HFFc6 (cell line): ENCODE measurements around the gene DLG1. TPM values are rescaled to one million over a fixed set of nuclear protein-coding genes. Genes with fewer than 3 reads are reported as not detected.
"Not testable (repeated sequence)": the region's sequence is repeated elsewhere in the genome, so short reads cannot be mapped to it uniquely, and the experiment has no call there.

Experiments used
- DNase-seq: peaks from one replicate; pipeline ENCODE4 v3.0.0-alpha.2; 2018
- H3K27ac Mint-ChIP-seq: 2 replicates; pipeline ENCODE4 v1.8.0; 2020; ENCODE audit warnings: mild to moderate bottlenecking, mixed read lengths
- H3K27me3 Mint-ChIP-seq: 2 replicates; pipeline ENCODE4 v1.8.0; 2021; ENCODE audit warnings: mild to moderate bottlenecking, moderate library complexity, mixed read lengths; ENCODE audit not compliant: insufficient read depth
- H3K36me3 Mint-ChIP-seq: 2 replicates; pipeline ENCODE4 v1.8.0; 2021; ENCODE audit warnings: low read depth, mixed read lengths
- H3K4me1 Mint-ChIP-seq: 2 replicates; pipeline ENCODE4 v1.8.0; 2020; ENCODE audit warnings: low read depth, mixed read lengths
- H3K4me3 Mint-ChIP-seq: 2 replicates; pipeline ENCODE4 v1.8.0; 2020; ENCODE audit warnings: mild to moderate bottlenecking, moderate library complexity, mixed read lengths
- H3K9me3 Mint-ChIP-seq: 2 replicates; pipeline ENCODE4 v1.8.0; 2020; ENCODE audit warnings: mild to moderate bottlenecking, mixed read lengths
- CTCF ChIP-seq: fragments of 200-600 bp; sonication (generic); IDR thresholded peaks from 2 replicates; pipeline ENCODE4 v1.5.0; 2021; ENCODE audit warnings: antibody characterized with exemption, mild to moderate bottlenecking
- total RNA-seq, 6 experiments: library from RNA; stranded (reverse); fragmentation: NEBNext Ultra II Directional; extraction: Animal tissue kit (Norgen Biotek cat#: 25700); gene quantifications; 2 replicates in 1 of 6; 3 replicates in 5 of 6; pipeline ENCODE4 v1.2.3, GENCODE V29; 2021

DLG1 gene
- total RNA-seq, 6 experiments from 2014 or later: 64.8 to 82.5 (median 74.7) TPM

GRCh38 chr3:197042539-197042938 is 255.9 kb downstream of the DLG1 start:
- no peaks in the 10 kb centered on the region for H3K9me3 Mint-ChIP-seq
- no peak for DNase-seq
- H3K27ac Mint-ChIP-seq: no peak overlapping the region
- TF ChIP-seq CTCF: no peak
- H3K36me3 Mint-ChIP-seq: peaks cover 8% of the 10 kb centered on the region
- H3K4me3 Mint-ChIP-seq: no peak overlapping the region
- H3K4me1 Mint-ChIP-seq: no peaks in the 10 kb centered on the region
- H3K27me3 Mint-ChIP-seq: no peaks in the 10 kb centered on the region; the same call in 1 of the 2 replicates

GRCh38 chr3:197041875-197042488 is 256.4 kb downstream of the DLG1 start:
- no peaks in the 10 kb centered on the region for H3K4me1 Mint-ChIP-seq
- no peak overlapping the region for H3K27ac Mint-ChIP-seq
- no peaks in the 10 kb centered on the region for H3K27me3 Mint-ChIP-seq
- TF ChIP-seq CTCF: no peak
- DNase-seq: no peak
- peaks cover 8% of the 10 kb centered on the region for H3K36me3 Mint-ChIP-seq
- H3K4me3 Mint-ChIP-seq: no peak overlapping the region; the same call in 1 of the 2 replicates
- no peaks in the 10 kb centered on the region for H3K9me3 Mint-ChIP-seq

- no peaks in the 10 kb centered on the region; the same call in 1 of the 2 replicates for H3K27me3 Mint-ChIP-seq
- H3K4me1 Mint-ChIP-seq: no peaks in the 10 kb centered on the region
- H3K36me3 Mint-ChIP-seq: peaks cover 1% of the 10 kb centered on the region
- no peak for DNase-seq
- no peaks in the 10 kb centered on the region for H3K9me3 Mint-ChIP-seq
- H3K27ac Mint-ChIP-seq: no peak overlapping the region
- no peak overlapping the region for H3K4me3 Mint-ChIP-seq
- no peak for TF ChIP-seq CTCF
These were observed 257.8 kb downstream of the DLG1 start for GRCh38 chr3:197040658-197041057.

- Mint-ChIP-seq H3K27me3 (peaks cover 5% of the 10 kb centered on the region; the same call in 1 of the 2 replicates), H3K9me3 (no peaks in the 10 kb centered on the region), H3K36me3 (no peaks in the 10 kb centered on the region), H3K4me3 (no peak overlapping the region), H3K27ac (no peak overlapping the region), H3K4me1 (no peaks in the 10 kb centered on the region)
- no peak for TF ChIP-seq CTCF
- DNase-seq: no peak
These were observed 259.5 kb downstream of the DLG1 start for GRCh38 chr3:197038679-197039462.

- no peak overlapping the region for H3K4me3 Mint-ChIP-seq
- TF ChIP-seq CTCF: no peak
- no peak for DNase-seq
- H3K27ac Mint-ChIP-seq: no peak overlapping the region
- H3K9me3 Mint-ChIP-seq: no peaks in the 10 kb centered on the region
- H3K36me3 Mint-ChIP-seq: no peaks in the 10 kb centered on the region
- H3K4me1 Mint-ChIP-seq: peaks cover 17% of the 10 kb centered on the region
- H3K27me3 Mint-ChIP-seq: peaks cover 8% of the 10 kb centered on the region
These were observed 262.8 kb downstream of the DLG1 start for GRCh38 chr3:197035577-197035976.

GRCh38 chr3:197034778-197035177 is 263.6 kb downstream of the DLG1 start:
- not testable (repeated sequence) for H3K4me3 Mint-ChIP-seq, H3K36me3 Mint-ChIP-seq, H3K9me3 Mint-ChIP-seq, H3K27ac Mint-ChIP-seq, DNase-seq, H3K27me3 Mint-ChIP-seq
- peaks cover 20% of the 10 kb centered on the region for H3K4me1 Mint-ChIP-seq

- H3K4me1 Mint-ChIP-seq: peaks cover 20% of the 10 kb centered on the region
- not testable (repeated sequence) for H3K27ac Mint-ChIP-seq, DNase-seq, H3K27me3 Mint-ChIP-seq, H3K4me3 Mint-ChIP-seq, H3K9me3 Mint-ChIP-seq, H3K36me3 Mint-ChIP-seq
These were observed 264.6 kb downstream of the DLG1 start for GRCh38 chr3:197033764-197034163.
